GM18526 (cell line): ENCODE data around the gene ZFYVE21.
A peak's percentile ranks its signal among the peaks of the same experiment; 100 is the strongest.

ENCODE experiments used
- POLR2A ChIP-seq: IDR thresholded peaks from 3 replicates; pipeline ENCODE4 v1.6.1; 2011; ENCODE audit not compliant: insufficient read length; ENCODE audit errors: extremely low read depth

The ZFYVE21 gene

GRCh38 chr14:103715052-103716000, at the start of gene ZFYVE21, which contains the start of gene XRCC3:
TSS of gene ZFYVE21 (plus strand) at chr14:103715810. CDS start at chr14:103715842, 32 bp downstream.
TSS of gene XRCC3 (minus strand) at chr14:103715451. CDS start at chr14:103711087, 4,364 bp downstream.
- peak; percentile 89 for TF ChIP-seq POLR2A

GRCh38 chr14:103667671-103668070, 47.9 kb upstream of the ZFYVE21 start:
- TF ChIP-seq POLR2A, result no peak

GRCh38 chr14:103668117-103668516, 47.5 kb upstream of the ZFYVE21 start:
- no peak for TF ChIP-seq POLR2A

- no peak for TF ChIP-seq POLR2A
These were observed 46.2 kb upstream of the ZFYVE21 start for GRCh38 chr14:103669370-103669769.

GRCh38 chr14:103671911-103672310, 43.7 kb upstream of the ZFYVE21 start:
- no peak for TF ChIP-seq POLR2A

- TF ChIP-seq POLR2A, result no peak
These were observed 39.7 kb upstream of the ZFYVE21 start for GRCh38 chr14:103675957-103676356.

- TF ChIP-seq POLR2A, result no peak
These were observed 38.5 kb upstream of the ZFYVE21 start for GRCh38 chr14:103676881-103677675.

GRCh38 chr14:103679351-103679750, 36.3 kb upstream of the ZFYVE21 start:
- no peak for TF ChIP-seq POLR2A

GRCh38 chr14:103680491-103681231, 34.9 kb upstream of the ZFYVE21 start:
- no peak for TF ChIP-seq POLR2A

- no peak for TF ChIP-seq POLR2A
These were observed 32.5 kb upstream of the ZFYVE21 start for GRCh38 chr14:103683139-103683538.

- TF ChIP-seq POLR2A, result no peak
These were observed 31.1 kb upstream of the ZFYVE21 start for GRCh38 chr14:103684471-103684870.

GRCh38 chr14:103684871-103685270, 30.7 kb upstream of the ZFYVE21 start:
- TF ChIP-seq POLR2A, result no peak

- no peak for TF ChIP-seq POLR2A
These were observed 30.1 kb upstream of the ZFYVE21 start for GRCh38 chr14:103685276-103686211.
